Lower leg skin (tissue), 4 donors: Measurements from ENCODE around the gene NCAPG2. TPM values are rescaled to one million over a fixed set of nuclear protein-coding genes. Genes with fewer than 3 reads are reported as not detected.
"Not testable (repeated sequence)": the region's sequence is repeated elsewhere in the genome, so short reads cannot be mapped to it uniquely, and the experiment has no call there.

Experiments used
- DNase-seq, 2 donors: peaks; one replicate each; pipeline ENCODE4 v3.0.0-alpha.2; 2019; ENCODE audit warnings: low spot score in 2 of 2
- H3K4me3 ChIP-seq: fragments of 200-600 bp; sonication (generic); 2 replicates; pipeline ENCODE4 v1.5.1; 2017; ENCODE audit warnings: mild to moderate bottlenecking, low read depth; ENCODE audit not compliant: poor library complexity, severe bottlenecking
- CTCF ChIP-seq, 3 donors: fragments of 450-650 bp; IDR thresholded peaks; one replicate each; pipeline ENCODE4 v1.5.1; 2016; ENCODE audit warnings: antibody characterized with exemption in 3 of 3, mild to moderate bottlenecking in 3 of 3, moderate library complexity in 2 of 3
- POLR2A ChIP-seq, 2 donors: fragments of 450-650 bp; IDR thresholded peaks; one replicate each; pipeline ENCODE4 v1.6.1; 2016 to 2017; ENCODE audit warnings: antibody characterized with exemption in 2 of 2, mild to moderate bottlenecking in 1 of 2, moderate library complexity in 1 of 2
- WGBS, 2 donors: methylation state at CpG; one replicate each; pipeline ENCODE4 v1.1.5; 2018; 5-methylcytosine and 5-hydroxymethylcytosine counted together
- intact Hi-C: fragments of 100-400 bp; cut with DNase I; formaldehyde crosslinking; loops from one replicate; pipeline ENCODE4 v1.15.0; 2023; ENCODE audit warnings: low total_unique reads
- total RNA-seq, 4 donors: library from RNA; depleted of rRNA; stranded (reverse); fragments of >200 nt; gene quantifications; one replicate each; pipeline ENCODE4 v1.1.0, GENCODE V29; 2016

NCAPG2 gene
- total RNA-seq, 4 donors from 2014 or later: 5.2 to 9.7 (median 6.1) TPM

GRCh38 chr7:158702944-158703343 lies 1.7 kb downstream of the NCAPG2 start:
- intact Hi-C loops: loop anchor here (10.0 kb wide), 1 partner anchor 142 kb away; no protein-coding TSS in a partner anchor
- no peak for TF ChIP-seq CTCF (IDR thresholded peaks at IDR 0.05)
- TF ChIP-seq POLR2A (IDR thresholded peaks at IDR 0.05): no peak
- H3K4me3 ChIP-seq: no peak overlapping the region
- WGBS, 2 donors: 38 to 60% methylated on average over 3 of the region's 3 CpGs
- no peak for DNase-seq

- 49 to 60% methylated on average over 4 of the region's 4 CpGs for WGBS, 2 donors
- DNase-seq: no peak
- intact Hi-C loops: loop anchor here (10.0 kb wide), 1 partner anchor 143 kb away; no protein-coding TSS in a partner anchor
- no peak for TF ChIP-seq POLR2A (IDR thresholded peaks at IDR 0.05)
- no peak for TF ChIP-seq CTCF (IDR thresholded peaks at IDR 0.05)
- H3K4me3 ChIP-seq: no peak overlapping the region
Observed at GRCh38 chr7:158702196-158702595, 2.4 kb downstream of the NCAPG2 start.

DNA sequence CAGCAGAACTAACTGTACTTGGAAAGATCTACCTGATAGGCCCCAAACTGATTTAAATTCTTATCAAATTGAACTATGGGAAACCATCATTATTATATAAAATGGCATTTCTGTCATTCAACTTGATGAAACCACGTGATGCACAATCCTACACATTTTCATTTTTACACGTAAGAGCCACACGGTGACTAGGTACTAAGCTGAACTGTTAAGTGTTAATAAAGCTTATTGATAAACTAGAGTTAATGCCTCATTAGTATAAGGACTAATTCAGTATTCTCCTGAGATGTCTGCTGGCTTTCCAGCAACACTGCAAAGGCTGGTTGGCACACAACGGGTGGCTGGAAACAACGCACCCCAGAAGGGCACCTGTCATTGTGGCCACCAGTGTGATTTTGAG lies 4.6 kb downstream of the NCAPG2 start:
- TF ChIP-seq POLR2A (IDR thresholded peaks at IDR 0.05) (no peak), CTCF (IDR thresholded peaks at IDR 0.05) (no peak)
- WGBS, 2 donors: 93 to 94% methylated on average over 5 of the region's 5 CpGs
- intact Hi-C loops: loop anchor here (10.0 kb wide), 1 partner anchor 145 kb away; no protein-coding TSS in a partner anchor
- no peak overlapping the region for H3K4me3 ChIP-seq
- no peak for DNase-seq

DNA sequence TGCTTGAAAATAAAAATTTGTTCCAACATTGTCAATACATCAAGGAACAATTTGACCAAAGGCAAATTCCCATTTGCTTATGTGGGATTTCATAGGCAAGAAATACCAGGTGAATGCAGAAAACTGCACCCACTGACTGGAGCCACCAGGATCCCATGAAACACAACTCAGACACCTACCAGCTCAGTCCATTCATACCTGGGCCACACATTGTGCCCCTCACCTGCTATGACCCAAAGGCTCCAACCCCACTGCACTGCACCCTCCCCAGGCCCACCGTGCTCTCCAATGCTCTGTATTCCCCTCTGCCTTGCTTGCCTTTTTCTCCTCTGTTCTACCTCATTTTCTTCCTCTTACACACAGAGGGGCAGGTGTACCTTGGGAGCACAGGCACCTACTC lies 5.3 kb downstream of the NCAPG2 start:
- intact Hi-C loops: loop anchor here (10.0 kb wide), 1 partner anchor 285 kb away; no protein-coding TSS in a partner anchor
- no peak for DNase-seq
- H3K4me3 ChIP-seq: no peak overlapping the region
- 0% methylated on average over 1 of the region's 1 CpG for WGBS, 2 donors
- TF ChIP-seq CTCF (IDR thresholded peaks at IDR 0.05) (no peak), POLR2A (IDR thresholded peaks at IDR 0.05) (no peak)

GRCh38 chr7:158698657-158699195 lies 5.9 kb downstream of the NCAPG2 start:
- H3K4me3 ChIP-seq: no peak overlapping the region
- DNase-seq: no peak
- intact Hi-C loops: loop anchor here (10.0 kb wide), 1 partner anchor 286 kb away; no protein-coding TSS in a partner anchor
- no peak for TF ChIP-seq CTCF (IDR thresholded peaks at IDR 0.05)
- TF ChIP-seq POLR2A (IDR thresholded peaks at IDR 0.05): no peak
- 90 to 91% methylated on average over 3 of the region's 3 CpGs for WGBS, 2 donors

GRCh38 chr7:158697597-158697996 lies 7.0 kb downstream of the NCAPG2 start:
- intact Hi-C loops: loop anchor here (10.0 kb wide), 1 partner anchor 287 kb away; no protein-coding TSS in a partner anchor
- not testable (repeated sequence) for H3K4me3 ChIP-seq, DNase-seq
- 99 to 100% methylated on average over 2 of the region's 2 CpGs for WGBS, 2 donors
